SU-DHL-6 (cell line): ENCODE measurements around the gene SYS1.

Source experiments
- H2AFZ ChIP-seq: fragments of 200-600 bp; sonication (generic); 2 replicates; pipeline ENCODE4 v1.6.1; 2014; ENCODE audit warnings: low read depth, mild to moderate bottlenecking, moderate library complexity, mixed read lengths, antibody characterized with exemption, low read length; ENCODE audit not compliant: severe bottlenecking
- H3F3A ChIP-seq: fragments of 200-600 bp; shearing (Covaris generic); 2 replicates; pipeline ENCODE4 v1.6.0; 2016; ENCODE audit warnings: antibody characterized with exemption, mild to moderate bottlenecking; ENCODE audit not compliant: insufficient read depth
- H3K27ac ChIP-seq: fragments of 200-600 bp; sonication (generic); 2 replicates; pipeline ENCODE4 v1.5.1; 2016; ENCODE audit warnings: low read depth, mild to moderate bottlenecking, low read length, moderate library complexity, mixed read lengths
- H3K27me3 ChIP-seq: fragments of 200-600 bp; sonication (generic), shearing (Covaris generic); 2 replicates; pipeline ENCODE4 v1.6.0; 2014; ENCODE audit warnings: mild to moderate bottlenecking, low read length
- H3K36me3 ChIP-seq: fragments of 200-600 bp; sonication (generic); 2 replicates; pipeline ENCODE4 v1.6.1; 2014; ENCODE audit warnings: mild to moderate bottlenecking, low read length, mixed read lengths
- H3K4me2 ChIP-seq: fragments of 300-600, 200-600 bp; shearing (Covaris generic), sonication (generic); 2 replicates; pipeline ENCODE4 v1.6.0; 2014; ENCODE audit warnings: low read length, low read depth, mild to moderate bottlenecking; ENCODE audit not compliant: poor library complexity, severe bottlenecking
- H3K4me3 ChIP-seq: fragments of 200-600 bp; sonication (generic); 2 replicates; pipeline ENCODE4 v1.5.1; 2014; ENCODE audit warnings: antibody characterized with exemption, low read length, mild to moderate bottlenecking, mixed read lengths; ENCODE audit not compliant: insufficient read depth, poor library complexity, severe bottlenecking
- H3K79me2 ChIP-seq: fragments of 200-600 bp; sonication (generic); 2 replicates; pipeline ENCODE4 v1.6.1; 2014; ENCODE audit warnings: mild to moderate bottlenecking, low read length, moderate library complexity; ENCODE audit not compliant: insufficient read depth
- H3K9ac ChIP-seq: fragments of 200-600 bp; sonication (generic); 2 replicates; pipeline ENCODE4 v1.7.0; 2014; ENCODE audit warnings: mild to moderate bottlenecking, low read length
- H3K9me2 ChIP-seq: fragments of 200-600 bp; sonication (generic); replicated peaks from 2 replicates; pipeline ENCODE4 v1.6.1; 2014; ENCODE audit warnings: low read length; ENCODE audit not compliant: insufficient read depth
- H3K9me3 ChIP-seq: fragments of 200-600 bp; sonication (generic); 2 replicates; pipeline ENCODE4 v1.6.1; 2014; ENCODE audit warnings: low read length, mixed read lengths; ENCODE audit not compliant: insufficient read depth
- H4K20me1 ChIP-seq: fragments of 200-600 bp; sonication (generic); 2 replicates; pipeline ENCODE4 v1.6.1; 2014; ENCODE audit warnings: low read depth, mild to moderate bottlenecking, antibody characterized with exemption, low read length, moderate library complexity, mixed read lengths
- EZH2phosphoT487 ChIP-seq: fragments of 200-600 bp; sonication (generic), shearing (Covaris generic); conservative IDR thresholded peaks from 2 replicates; pipeline ENCODE4 v1.6.1; 2018; ENCODE audit warnings: mild to moderate bottlenecking, antibody characterized with exemption, low read length, moderate library complexity, mixed read lengths
- TF ChIP-seq, protein P1 (sequence below): fragments of 200-600 bp; sonication (generic); IDR thresholded peaks from one replicate; pipeline ENCODE4 v1.5.1; 2017; ENCODE audit warnings: antibody characterized with exemption, mild to moderate bottlenecking, low read length, moderate library complexity; ENCODE audit not compliant: insufficient read depth, poor library complexity, severe bottlenecking

The SYS1 gene

DNA sequence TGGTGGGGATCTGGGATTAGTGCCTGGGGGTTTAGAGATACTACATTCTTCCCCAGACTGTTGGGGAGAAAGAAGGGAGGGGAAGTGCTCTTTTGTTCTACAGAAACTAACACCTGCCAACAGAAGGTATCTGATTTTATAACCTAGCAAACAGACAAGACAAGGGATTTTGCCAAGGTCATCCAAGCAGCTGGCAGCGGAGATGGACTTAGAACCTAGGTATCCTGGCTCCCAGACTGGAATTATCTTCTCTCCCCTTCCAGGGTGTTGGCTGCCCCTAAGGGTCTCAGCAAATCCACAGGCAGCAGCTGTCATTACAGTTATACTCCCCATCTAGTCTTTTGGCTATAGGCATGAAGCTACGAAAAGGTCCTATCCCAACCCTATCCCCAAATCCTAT, 23.2 kb upstream of the SYS1 start:
- Histone ChIP-seq H3K79me2 (no peaks in the 10 kb centered on the region), H3K9ac (no peak overlapping the region), H3K4me2 (no peak overlapping the region)

DNA sequence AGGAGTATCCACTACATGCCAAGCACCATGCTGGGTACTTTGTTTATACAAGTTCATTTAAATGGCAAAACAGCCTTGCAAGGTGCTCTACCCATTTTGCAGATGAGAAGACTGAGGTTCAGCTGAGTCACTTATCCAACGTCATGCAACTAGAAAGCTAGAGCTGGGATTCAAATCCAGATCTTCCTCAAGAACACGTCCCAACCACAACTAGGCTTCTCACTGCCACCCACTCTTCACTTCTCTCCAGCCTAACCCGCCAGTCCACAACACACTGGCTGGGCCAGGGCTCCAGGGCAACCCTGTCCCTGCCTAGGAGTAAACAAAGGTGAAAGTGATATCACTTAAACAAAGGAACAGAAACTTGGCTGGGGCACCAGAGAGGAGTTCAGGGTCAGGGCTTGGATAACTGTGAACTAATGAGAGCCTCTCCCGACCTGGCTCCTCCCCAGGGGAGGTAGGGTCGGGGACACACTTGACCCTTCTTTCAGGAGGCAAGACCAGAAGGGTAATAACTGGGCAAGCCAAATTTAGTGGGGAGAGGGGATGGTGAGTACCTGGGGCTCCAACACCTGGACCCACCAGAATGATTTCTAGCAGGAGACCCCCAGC, 22.6 kb upstream of the SYS1 start:
- H4K20me1 ChIP-seq: no peaks in the 10 kb centered on the region
- no peak overlapping the region for H3K4me3 ChIP-seq
- no peak overlapping the region for H3K9ac ChIP-seq

More for the DNA sequence above, 23.2 kb upstream of the SYS1 start:
- H3K9me2 ChIP-seq: no peaks in the 10 kb centered on the region
- H2AFZ ChIP-seq: no peak overlapping the region
- H3K27me3 ChIP-seq: no peaks in the 10 kb centered on the region
- no peak overlapping the region for H3K27ac ChIP-seq
- H3K4me3 ChIP-seq: no peak overlapping the region
- no peaks in the 10 kb centered on the region for H3K36me3 ChIP-seq
- no peaks in the 10 kb centered on the region for H3K9me3 ChIP-seq
- H3F3A ChIP-seq: no peaks in the 10 kb centered on the region
- TF ChIP-seq, protein P1, sequence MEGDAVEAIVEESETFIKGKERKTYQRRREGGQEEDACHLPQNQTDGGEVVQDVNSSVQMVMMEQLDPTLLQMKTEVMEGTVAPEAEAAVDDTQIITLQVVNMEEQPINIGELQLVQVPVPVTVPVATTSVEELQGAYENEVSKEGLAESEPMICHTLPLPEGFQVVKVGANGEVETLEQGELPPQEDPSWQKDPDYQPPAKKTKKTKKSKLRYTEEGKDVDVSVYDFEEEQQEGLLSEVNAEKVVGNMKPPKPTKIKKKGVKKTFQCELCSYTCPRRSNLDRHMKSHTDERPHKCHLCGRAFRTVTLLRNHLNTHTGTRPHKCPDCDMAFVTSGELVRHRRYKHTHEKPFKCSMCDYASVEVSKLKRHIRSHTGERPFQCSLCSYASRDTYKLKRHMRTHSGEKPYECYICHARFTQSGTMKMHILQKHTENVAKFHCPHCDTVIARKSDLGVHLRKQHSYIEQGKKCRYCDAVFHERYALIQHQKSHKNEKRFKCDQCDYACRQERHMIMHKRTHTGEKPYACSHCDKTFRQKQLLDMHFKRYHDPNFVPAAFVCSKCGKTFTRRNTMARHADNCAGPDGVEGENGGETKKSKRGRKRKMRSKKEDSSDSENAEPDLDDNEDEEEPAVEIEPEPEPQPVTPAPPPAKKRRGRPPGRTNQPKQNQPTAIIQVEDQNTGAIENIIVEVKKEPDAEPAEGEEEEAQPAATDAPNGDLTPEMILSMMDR: no peak
- no peak for TF ChIP-seq EZH2phosphoT487
- no peaks in the 10 kb centered on the region for H4K20me1 ChIP-seq

DNA sequence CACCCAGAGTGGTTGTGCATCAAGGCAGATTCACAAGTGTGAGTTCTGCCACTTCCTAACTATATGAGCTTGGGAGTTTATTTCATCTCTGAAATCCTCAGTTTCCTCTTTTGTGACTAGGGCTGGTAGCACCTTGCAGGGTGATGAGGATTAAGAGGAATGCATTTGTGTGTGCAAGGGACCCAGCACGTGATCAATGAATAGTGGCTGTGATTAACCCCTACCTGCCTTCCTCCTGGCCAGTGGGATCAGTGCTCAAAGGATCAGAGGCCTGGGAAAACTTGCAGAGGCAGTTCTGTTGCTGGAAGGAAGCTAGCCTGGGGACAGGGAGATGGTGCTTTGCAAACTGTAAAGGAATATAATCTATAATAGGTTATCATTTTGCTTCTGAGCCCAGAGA, 22.0 kb upstream of the SYS1 start:
- Histone ChIP-seq H4K20me1 (no peaks in the 10 kb centered on the region), H3K9me2 (no peaks in the 10 kb centered on the region), H3K4me3 (no peak overlapping the region), H3K27ac (no peak overlapping the region), H3K9me3 (no peaks in the 10 kb centered on the region), H3K4me2 (no peak overlapping the region), H3K27me3 (no peaks in the 10 kb centered on the region), H3K36me3 (no peaks in the 10 kb centered on the region), H3F3A (no peaks in the 10 kb centered on the region), H3K9ac (no peak overlapping the region), H2AFZ (no peak overlapping the region), H3K79me2 (no peaks in the 10 kb centered on the region)
- TF ChIP-seq, protein P1: no peak
- TF ChIP-seq EZH2phosphoT487: no peak

More for the DNA sequence above, 22.6 kb upstream of the SYS1 start:
- Histone ChIP-seq H3K9me3 (no peaks in the 10 kb centered on the region), H3F3A (no peaks in the 10 kb centered on the region), H3K36me3 (no peaks in the 10 kb centered on the region), H3K27ac (no peak overlapping the region), H3K4me2 (no peak overlapping the region), H3K27me3 (no peaks in the 10 kb centered on the region), H2AFZ (no peak overlapping the region), H3K9me2 (no peaks in the 10 kb centered on the region), H3K79me2 (no peaks in the 10 kb centered on the region)
- no peak for TF ChIP-seq EZH2phosphoT487
- TF ChIP-seq, protein P1: no peak
